ENCODE measurements around the gene RHPN2. TPM values are rescaled to one million over a fixed set of nuclear protein-coding genes. Genes with fewer than 3 reads are reported as not detected.

Gene RHPN2
- total and polyA plus RNA-seq, 2 donors (not counting 3 experiments of a cell fraction or from before 2014, with no cell fraction given), result 2.3 to 2.7 TPM

DNA sequence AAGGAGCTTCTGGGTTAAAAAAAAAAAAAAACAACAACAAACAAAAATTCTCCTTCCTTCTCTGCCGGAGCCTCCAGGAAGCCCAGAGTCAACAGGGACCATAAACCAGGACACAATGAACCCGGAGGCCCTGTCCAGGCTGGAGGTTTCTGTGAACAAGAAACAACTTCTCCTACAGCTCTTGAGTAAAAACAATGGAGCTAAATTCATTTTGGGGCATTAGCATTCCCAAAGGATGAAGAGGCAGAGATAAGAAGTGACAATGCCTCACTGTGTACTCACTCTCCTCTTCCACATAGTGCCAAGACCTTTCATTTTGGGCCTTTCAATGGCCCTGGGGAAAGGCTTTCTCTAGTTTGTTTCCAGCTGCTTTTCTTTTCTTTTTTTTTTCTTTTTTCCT lies 9.0 kb downstream of the RHPN2 start:
- H3K79me2 ChIP-seq (ENCODE audit: control insufficient read depth, insufficient read depth, low read length), result no peaks in the 10 kb centered on the region
- CTCF ChIA-PET, result interaction anchor here (0.7 to 1.4 kb wide), 3 partner anchors 9 to 80 kb away, joined by 3 read pairs; no protein-coding TSS in a partner anchor
- dilution Hi-C loops (cut with MboI; ENCODE audit: extremely low pct_ligation_motif_present, low sequenced_read_pairs), result no loop called here

DNA sequence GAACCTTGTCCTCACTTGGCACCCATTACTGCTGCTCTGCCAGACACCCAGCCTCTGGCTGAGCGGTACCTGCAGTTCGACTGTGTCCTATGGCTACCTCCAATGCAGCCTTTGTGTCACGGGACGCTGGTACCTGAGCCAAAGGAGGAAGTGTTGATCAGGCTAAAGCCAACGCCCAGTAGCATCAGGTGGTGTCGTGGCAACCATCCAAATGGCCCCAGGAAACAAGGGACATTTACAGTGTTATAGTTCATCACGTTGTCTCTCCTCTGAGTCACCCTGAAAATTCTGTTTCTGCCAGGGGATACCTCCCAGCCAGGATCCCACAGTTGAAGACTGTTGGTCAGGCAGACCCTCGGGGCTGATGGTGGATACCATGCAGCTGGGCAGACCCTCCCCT lies 10.1 kb downstream of the RHPN2 start:
- Histone ChIP-seq H3K9ac (replicated peaks; ENCODE audit: extremely low read depth, insufficient read depth, low read length) (no peak overlapping the region), H3K9me1 (replicated peaks; ENCODE audit: control insufficient read depth, extremely low read depth, insufficient read depth, low read length) (no peaks in the 10 kb centered on the region), H3K79me2 (ENCODE audit: control insufficient read depth, insufficient read depth, low read length) (no peaks in the 10 kb centered on the region), H3K27me3 (ENCODE audit: control insufficient read depth in 2 of 2, insufficient read depth in 2 of 2, low read length in 2 of 2) (no peaks in the 10 kb centered on the region), H3K4me2 (ENCODE audit: insufficient read depth, low read length) (no peak overlapping the region), H4K20me1 (replicated peaks; ENCODE audit: control insufficient read depth, extremely low read depth, insufficient read depth, low read length) (no peaks in the 10 kb centered on the region), H2AFZ (ENCODE audit: low read depth, low read length) (no peak overlapping the region), H3K27ac (ENCODE audit: insufficient read depth, low read depth, low read length) (no peak overlapping the region), H3K36me3 (ENCODE audit: control insufficient read depth in 2 of 2, extremely low read depth in 1 of 2, insufficient read depth in 2 of 2, low read length in 2 of 2) (no peaks in the 10 kb centered on the region), H3K4me1 (ENCODE audit: control insufficient read depth, extremely low read depth, insufficient read depth, low read length) (no peaks in the 10 kb centered on the region), H3K9me3 (replicated peaks; ENCODE audit: control insufficient read depth, insufficient read depth, low read length) (no peaks in the 10 kb centered on the region), H3K4me3 (replicated peaks in 1 of 3; ENCODE audit: insufficient read depth in 1 of 3, low read depth in 1 of 3, low read length in 3 of 3) (no peak overlapping the region)
- CTCF ChIA-PET, result interaction anchor here (0.7 kb wide), 1 partner anchor 1093 kb away, joined by 3 read pairs; no protein-coding TSS in a partner anchor
- no TSS peak for BruUV-seq (replicated peaks)
- no peak for DNase-seq (ENCODE audit: low read depth, low spot score)
- TF ChIP-seq FOS (IDR thresholded peaks at IDR 0.05; ENCODE audit: borderline replicate concordance, insufficient read depth, low read length) (no peak), POLR2AphosphoS5 (IDR thresholded peaks at IDR 0.05; ENCODE audit: insufficient read depth, low read depth, low read length) (no peak), EZH2 (IDR thresholded peaks at IDR 0.05; ENCODE audit: borderline replicate concordance, low read depth, low read length, severe bottlenecking) (no peak), MAX (IDR thresholded peaks at IDR 0.05; ENCODE audit: insufficient read depth, insufficient read length) (no peak), POLR2A (IDR thresholded peaks at IDR 0.05; ENCODE audit: low read depth, low read length) (no peak), MYC (IDR thresholded peaks at IDR 0.05; ENCODE audit: low read depth, low read length) (no peak), JUN (IDR thresholded peaks at IDR 0.05; ENCODE audit: borderline replicate concordance, insufficient read depth, insufficient read length, low read depth) (no peak), GATA2 (IDR thresholded peaks at IDR 0.05; ENCODE audit: insufficient read depth, insufficient read length, low read depth, low read length) (no peak)
- TF ChIP-seq, protein P1, sequence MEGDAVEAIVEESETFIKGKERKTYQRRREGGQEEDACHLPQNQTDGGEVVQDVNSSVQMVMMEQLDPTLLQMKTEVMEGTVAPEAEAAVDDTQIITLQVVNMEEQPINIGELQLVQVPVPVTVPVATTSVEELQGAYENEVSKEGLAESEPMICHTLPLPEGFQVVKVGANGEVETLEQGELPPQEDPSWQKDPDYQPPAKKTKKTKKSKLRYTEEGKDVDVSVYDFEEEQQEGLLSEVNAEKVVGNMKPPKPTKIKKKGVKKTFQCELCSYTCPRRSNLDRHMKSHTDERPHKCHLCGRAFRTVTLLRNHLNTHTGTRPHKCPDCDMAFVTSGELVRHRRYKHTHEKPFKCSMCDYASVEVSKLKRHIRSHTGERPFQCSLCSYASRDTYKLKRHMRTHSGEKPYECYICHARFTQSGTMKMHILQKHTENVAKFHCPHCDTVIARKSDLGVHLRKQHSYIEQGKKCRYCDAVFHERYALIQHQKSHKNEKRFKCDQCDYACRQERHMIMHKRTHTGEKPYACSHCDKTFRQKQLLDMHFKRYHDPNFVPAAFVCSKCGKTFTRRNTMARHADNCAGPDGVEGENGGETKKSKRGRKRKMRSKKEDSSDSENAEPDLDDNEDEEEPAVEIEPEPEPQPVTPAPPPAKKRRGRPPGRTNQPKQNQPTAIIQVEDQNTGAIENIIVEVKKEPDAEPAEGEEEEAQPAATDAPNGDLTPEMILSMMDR (IDR thresholded peaks at IDR 0.05; ENCODE audit: extremely low read depth in 1 of 2, insufficient read depth in 1 of 2, low read depth in 1 of 2, low read length in 2 of 2), result no peak
- POLR2A ChIA-PET, result no interaction called here
- no peak for FAIRE-seq
- dilution Hi-C loops (cut with MboI; ENCODE audit: extremely low pct_ligation_motif_present, low sequenced_read_pairs) (no loop called here), intact Hi-C loops (cut with micrococcal nuclease) (no loop called here)

More for the DNA sequence above, 9.0 kb downstream of the RHPN2 start:
- DNase-seq (ENCODE audit: low read depth, low spot score) (no peak), FAIRE-seq (no peak)
- Histone ChIP-seq H3K27ac (ENCODE audit: insufficient read depth, low read depth, low read length) (no peak overlapping the region), H2AFZ (ENCODE audit: low read depth, low read length) (no peak overlapping the region), H3K27me3 (ENCODE audit: control insufficient read depth in 2 of 2, insufficient read depth in 2 of 2, low read length in 2 of 2) (no peaks in the 10 kb centered on the region), H4K20me1 (replicated peaks; ENCODE audit: control insufficient read depth, extremely low read depth, insufficient read depth, low read length) (no peaks in the 10 kb centered on the region), H3K9ac (replicated peaks; ENCODE audit: extremely low read depth, insufficient read depth, low read length) (no peak overlapping the region), H3K9me3 (replicated peaks; ENCODE audit: control insufficient read depth, insufficient read depth, low read length) (no peaks in the 10 kb centered on the region), H3K4me3 (replicated peaks in 1 of 3; ENCODE audit: insufficient read depth in 1 of 3, low read depth in 1 of 3, low read length in 3 of 3) (no peak overlapping the region), H3K9me1 (replicated peaks; ENCODE audit: control insufficient read depth, extremely low read depth, insufficient read depth, low read length) (no peaks in the 10 kb centered on the region), H3K4me1 (ENCODE audit: control insufficient read depth, extremely low read depth, insufficient read depth, low read length) (no peaks in the 10 kb centered on the region), H3K4me2 (ENCODE audit: insufficient read depth, low read length) (no peak overlapping the region), H3K36me3 (ENCODE audit: control insufficient read depth in 2 of 2, extremely low read depth in 1 of 2, insufficient read depth in 2 of 2, low read length in 2 of 2) (no peaks in the 10 kb centered on the region)
- TF ChIP-seq MAX (IDR thresholded peaks at IDR 0.05; ENCODE audit: insufficient read depth, insufficient read length), result no peak
- no peak for TF ChIP-seq EZH2 (IDR thresholded peaks at IDR 0.05; ENCODE audit: borderline replicate concordance, low read depth, low read length, severe bottlenecking)
- TF ChIP-seq FOS (IDR thresholded peaks at IDR 0.05; ENCODE audit: borderline replicate concordance, insufficient read depth, low read length), result no peak
- no TSS peak for BruUV-seq (replicated peaks)
- intact Hi-C loops (cut with micrococcal nuclease), result no loop called here
- POLR2A ChIA-PET, result no interaction called here
